ENCODE measurements around the gene CAMTA1. TPM values are rescaled to one million over a fixed set of nuclear protein-coding genes. Genes with fewer than 3 reads are reported as not detected.
"Not testable (repeated sequence)": the region's sequence is repeated elsewhere in the genome, so short reads cannot be mapped to it uniquely, and the experiment has no call there.

The CAMTA1 gene
- total RNA-seq, 1 donor from 2014 or later = 47.9 TPM

- no peak for ATAC-seq
These were observed 57.0 kb downstream of the CAMTA1 start for GRCh38 chr1:6842301-6842700.

DNA sequence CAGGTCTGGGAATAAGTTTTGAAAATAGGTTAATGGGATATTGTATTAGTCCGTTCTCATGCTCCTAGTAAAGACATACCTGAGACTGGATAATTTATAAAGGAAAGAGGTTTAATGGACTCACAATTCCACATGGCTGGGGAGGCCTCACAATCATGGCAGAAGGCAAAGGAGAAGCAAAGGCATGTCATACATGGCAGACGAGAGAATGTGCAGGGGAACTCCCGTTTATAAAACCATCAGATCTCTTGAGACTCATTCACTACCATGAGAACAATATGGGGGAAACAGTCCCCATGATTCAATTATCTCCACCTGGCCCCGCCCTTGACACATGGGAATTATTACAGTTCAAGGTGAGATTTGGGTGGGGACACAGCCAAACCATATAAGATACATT is 60.5 kb downstream of the CAMTA1 start:
- intact Hi-C loops (cut with DNase I); H3K9me3 ChIP-seq; H3K4me3 ChIP-seq; H3K36me3 ChIP-seq; H3K4me1 ChIP-seq; ATAC-seq; H3K27me3 ChIP-seq (ENCODE audit: low read depth); DNase-seq; H3K27ac ChIP-seq: not testable (repeated sequence)

More at GRCh38 chr1:6842301-6842700, 57.0 kb downstream of the CAMTA1 start:
- Histone ChIP-seq H3K9me3 (no peaks in the 10 kb centered on the region), H3K27ac (no peak overlapping the region), H3K36me3 (no peaks in the 10 kb centered on the region), H3K4me3 (no peak overlapping the region), H3K4me1 (no peaks in the 10 kb centered on the region), H3K27me3 (ENCODE audit: low read depth) (no peaks in the 10 kb centered on the region)
- TF ChIP-seq CTCF (IDR thresholded peaks at IDR 0.05) = no peak
- intact Hi-C loops (cut with DNase I) = no loop called here
- DNase-seq = no peak

- ATAC-seq (no peak), DNase-seq (no peak)
- no peak for TF ChIP-seq CTCF (IDR thresholded peaks at IDR 0.05)
- Histone ChIP-seq H3K4me3 (no peak overlapping the region), H3K9me3 (no peaks in the 10 kb centered on the region), H3K27me3 (ENCODE audit: low read depth) (no peaks in the 10 kb centered on the region), H3K4me1 (no peaks in the 10 kb centered on the region), H3K27ac (no peak overlapping the region), H3K36me3 (no peaks in the 10 kb centered on the region)
- intact Hi-C loops (cut with DNase I) = no loop called here
These were observed 63.6 kb downstream of the CAMTA1 start for GRCh38 chr1:6848816-6849215.

- no peak overlapping the region for H3K27ac ChIP-seq
- H3K4me3 ChIP-seq = no peak overlapping the region
- H3K36me3 ChIP-seq = no peaks in the 10 kb centered on the region
- DNase-seq (no peak), ATAC-seq (no peak)
- no peak for TF ChIP-seq CTCF (IDR thresholded peaks at IDR 0.05)
- intact Hi-C loops (cut with DNase I) = no loop called here
- no peaks in the 10 kb centered on the region for H3K27me3 ChIP-seq (ENCODE audit: low read depth)
- no peaks in the 10 kb centered on the region for H3K4me1 ChIP-seq
- H3K9me3 ChIP-seq = no peaks in the 10 kb centered on the region
These were observed 65.3 kb downstream of the CAMTA1 start for GRCh38 chr1:6850537-6850936.

GRCh38 chr1:6852136-6852890 is 67.1 kb downstream of the CAMTA1 start:
- H3K4me1 ChIP-seq = no peaks in the 10 kb centered on the region
- no peaks in the 10 kb centered on the region for H3K9me3 ChIP-seq
- DNase-seq (no peak), ATAC-seq (no peak)
- intact Hi-C loops (cut with DNase I) = no loop called here
- no peak for TF ChIP-seq CTCF (IDR thresholded peaks at IDR 0.05)
- no peaks in the 10 kb centered on the region for H3K27me3 ChIP-seq (ENCODE audit: low read depth)
- H3K27ac ChIP-seq = no peak overlapping the region
- no peak overlapping the region for H3K4me3 ChIP-seq
- no peaks in the 10 kb centered on the region for H3K36me3 ChIP-seq

GRCh38 chr1:6854166-6854565 is 68.9 kb downstream of the CAMTA1 start:
- DNase-seq (no peak), ATAC-seq (no peak)
- Histone ChIP-seq H3K4me3 (no peak overlapping the region), H3K27me3 (ENCODE audit: low read depth) (no peaks in the 10 kb centered on the region), H3K4me1 (no peaks in the 10 kb centered on the region), H3K9me3 (no peaks in the 10 kb centered on the region), H3K36me3 (no peaks in the 10 kb centered on the region), H3K27ac (no peak overlapping the region)
- intact Hi-C loops (cut with DNase I) = no loop called here
- TF ChIP-seq CTCF (IDR thresholded peaks at IDR 0.05) = no peak

All from lower lobe of right lung (tissue), 2 donors.